IMR-90 (cell line): ENCODE data around the gene GAL3ST3. TPM values are rescaled to one million over a fixed set of nuclear protein-coding genes. Genes with fewer than 3 reads are reported as not detected.

ENCODE experiments used
- ATAC-seq: fragments of 200-7000 bp; cut with Tn5 transposase; 2 replicates; pipeline ENCODE4 v1.9.1; 2020; ENCODE audit warnings: low read depth, mild to moderate bottlenecking, moderate library complexity
- BruUV-seq: library from RNA; stranded (reverse); fragments of 400-500 nt; replicated peaks from 2 replicates; lab custom pipeline; 2021; lab: Mats Ljungman, UMichigan
- CTCF ChIA-PET: fragments of 300-600 bp; formaldehyde crosslinking; extraction: SDS; loops from one replicate; lab custom pipeline; 2021; ENCODE audit warnings: antibody characterized with exemption; lab: Yijun Ruan, JAX
- POLR2A ChIA-PET: fragments of 300-600 bp; sonication (Branson Sonifier 250); formaldehyde crosslinking; loops from one replicate; lab custom pipeline; 2022; ENCODE audit warnings: antibody characterized with exemption; ENCODE audit not compliant: unreplicated experiment; lab: Charles Lee
- DNase-seq: peaks from one replicate; pipeline ENCODE4 v3.0.0; 2013
- H2AFZ ChIP-seq: replicated peaks from 2 replicates; pipeline ENCODE3; 2013; ENCODE audit warnings: low read length, mild to moderate bottlenecking; ENCODE audit not compliant: poor library complexity
- H2AK5ac ChIP-seq: 2 replicates; pipeline ENCODE4 v1.6.1; 2013; ENCODE audit warnings: low read depth, low read length, inconsistent platforms
- H2AK9ac ChIP-seq: replicated peaks from 2 replicates; pipeline ENCODE3; 2013; ENCODE audit warnings: mild to moderate bottlenecking, low read depth, low read length, moderate library complexity; ENCODE audit not compliant: poor library complexity
- H2BK120ac ChIP-seq: 2 replicates; pipeline ENCODE4 v1.6.1; 2013; ENCODE audit warnings: low read depth, low read length, inconsistent platforms
- H2BK15ac ChIP-seq: 3 replicates; pipeline ENCODE4 v1.6.1; 2013; ENCODE audit warnings: low read depth, low read length, inconsistent platforms
- H2BK20ac ChIP-seq: 2 replicates; pipeline ENCODE4 v1.6.1; 2013; ENCODE audit warnings: low read depth, mild to moderate bottlenecking, inconsistent platforms, low read length, moderate library complexity
- H2BK5ac ChIP-seq: 2 replicates; pipeline ENCODE4 v1.6.1; 2013; ENCODE audit warnings: mild to moderate bottlenecking, low read depth, low read length, inconsistent platforms; ENCODE audit not compliant: poor library complexity, severe bottlenecking
- H3K14ac ChIP-seq: replicated peaks from 2 replicates; pipeline ENCODE4 v1.6.1; 2013; ENCODE audit warnings: low read depth, low read length, inconsistent platforms
- H3K18ac ChIP-seq: 2 replicates; pipeline ENCODE4 v1.6.1; 2013; ENCODE audit warnings: low read depth, low read length, control low read depth
- H3K23ac ChIP-seq: 2 replicates; pipeline ENCODE4 v1.6.1; 2013; ENCODE audit warnings: low read depth, low read length, inconsistent platforms
- H3K27ac ChIP-seq: 2 replicates; pipeline ENCODE4 v1.5.1; 2013; ENCODE audit warnings: mild to moderate bottlenecking, control low read depth, low read length; ENCODE audit not compliant: insufficient read depth
- H3K27me3 ChIP-seq: 2 replicates; pipeline ENCODE4 v1.6.1; 2013; ENCODE audit warnings: low read length; ENCODE audit not compliant: control insufficient read depth, insufficient read depth
- H3K36me3 ChIP-seq: 2 replicates; pipeline ENCODE4 v1.6.1; 2013; ENCODE audit warnings: low read length, mixed read lengths; ENCODE audit not compliant: control insufficient read depth, insufficient read depth
- H3K4ac ChIP-seq: 2 replicates; pipeline ENCODE4 v1.6.1; 2013; ENCODE audit warnings: low read depth, low read length, inconsistent platforms
- H3K4me1 ChIP-seq: 2 replicates; pipeline ENCODE4 v1.6.1; 2013; ENCODE audit warnings: low read length, mixed read lengths; ENCODE audit not compliant: control insufficient read depth, insufficient read depth
- H3K4me2 ChIP-seq: 2 replicates; pipeline ENCODE4 v1.6.1; 2013; ENCODE audit warnings: low read depth, mild to moderate bottlenecking, control low read depth, low read length, moderate library complexity
- H3K4me3 ChIP-seq: 2 replicates; pipeline ENCODE4 v1.5.1; 2013; ENCODE audit warnings: low read depth, mild to moderate bottlenecking, control low read depth, low read length, moderate library complexity; ENCODE audit not compliant: insufficient read depth
- H3K56ac ChIP-seq: 2 replicates; pipeline ENCODE4 v1.6.1; 2013; ENCODE audit warnings: low read length, inconsistent platforms; ENCODE audit not compliant: insufficient read depth; ENCODE audit errors: extremely low read depth
- H3K79me1 ChIP-seq, 2 experiments: 2 replicates each; pipeline ENCODE4 v1.6.1; 2013; ENCODE audit warnings: low read length in 2 of 2, inconsistent platforms in 1 of 2, low read depth in 1 of 2
- H3K9ac ChIP-seq: 2 replicates; pipeline ENCODE4 v1.6.1; 2013; ENCODE audit warnings: low read depth, low read length, control low read depth
- H3K9me1 ChIP-seq: 2 replicates; pipeline ENCODE4 v1.6.1; 2013; ENCODE audit warnings: low read length, inconsistent platforms; ENCODE audit not compliant: insufficient read depth
- H3K9me3 ChIP-seq: 2 replicates; pipeline ENCODE4 v1.6.1; 2013; ENCODE audit warnings: low read length; ENCODE audit not compliant: control insufficient read depth, insufficient read depth
- H4K20me1 ChIP-seq: 2 replicates; pipeline ENCODE4 v1.6.1; 2013; ENCODE audit warnings: low read length, inconsistent platforms; ENCODE audit not compliant: insufficient read depth
- H4K5ac ChIP-seq: 2 replicates; pipeline ENCODE4 v1.6.1; 2013; ENCODE audit warnings: mild to moderate bottlenecking, low read depth, low read length, control low read depth
- H4K8ac ChIP-seq, 2 experiments: 2 replicates each; pipeline ENCODE4 v1.6.1; 2013; ENCODE audit warnings: low read depth in 2 of 2, low read length in 2 of 2, control low read depth in 1 of 2, inconsistent platforms in 1 of 2
- H4K91ac ChIP-seq: 2 replicates; pipeline ENCODE4 v1.6.1; 2013; ENCODE audit warnings: low read depth, low read length, inconsistent platforms; ENCODE audit not compliant: insufficient read depth
- BHLHE40 ChIP-seq: fragments of 150-350 bp; IDR thresholded peaks from 2 replicates; pipeline ENCODE4 v1.6.1; 2016; ENCODE audit warnings: mild to moderate bottlenecking, low read depth, low read length
- CEBPB ChIP-seq: IDR thresholded peaks from 2 replicates; pipeline ENCODE4 v1.6.1; 2012; ENCODE audit warnings: low read depth, low read length, improper control_type of control experiment
- CHD1 ChIP-seq: IDR thresholded peaks from 2 replicates; pipeline ENCODE4 v1.6.1; 2012; ENCODE audit warnings: low read depth, low read length, improper control_type of control experiment
- CTCF ChIP-seq: conservative IDR thresholded peaks from 2 replicates; pipeline ENCODE4 v1.5.1; 2012; ENCODE audit warnings: mild to moderate bottlenecking, low read depth, low read length, improper control_type of control experiment
- ELK1 ChIP-seq: fragments of 150-350 bp; IDR thresholded peaks from 2 replicates; pipeline ENCODE4 v1.6.1; 2016; ENCODE audit warnings: low read depth, mild to moderate bottlenecking, low read length, moderate library complexity, borderline replicate concordance
- FOS ChIP-seq: fragments of 150-350 bp; IDR thresholded peaks from 2 replicates; pipeline ENCODE4 v1.6.1; 2016; ENCODE audit warnings: low read depth, low read length
- MAFK ChIP-seq: IDR thresholded peaks from 2 replicates; pipeline ENCODE4 v1.6.1; 2012; ENCODE audit warnings: low read depth, low read length, improper control_type of control experiment
- MAZ ChIP-seq: IDR thresholded peaks from 2 replicates; pipeline ENCODE4 v1.6.1; 2012; ENCODE audit warnings: low read depth, mild to moderate bottlenecking, low read length, improper control_type of control experiment, moderate library complexity, borderline replicate concordance
- MXI1 ChIP-seq: IDR thresholded peaks from 2 replicates; pipeline ENCODE4 v1.6.1; 2012; ENCODE audit warnings: low read depth, mild to moderate bottlenecking, low read length, moderate library complexity, borderline replicate concordance
- NFE2L2 ChIP-seq: fragments of 150-350 bp; IDR thresholded peaks from 2 replicates; pipeline ENCODE4 v1.6.1; 2016; ENCODE audit warnings: low read depth, mild to moderate bottlenecking, low read length
- POLR2A ChIP-seq: IDR thresholded peaks from 2 replicates; pipeline ENCODE4 v1.6.1; 2012; ENCODE audit warnings: mild to moderate bottlenecking, low read depth, low read length
- RAD21 ChIP-seq: IDR thresholded peaks from 2 replicates; pipeline ENCODE4 v1.6.1; 2012; ENCODE audit warnings: low read length, improper control_type of control experiment
- RCOR1 ChIP-seq: IDR thresholded peaks from 2 replicates; pipeline ENCODE4 v1.6.1; 2012; ENCODE audit warnings: mild to moderate bottlenecking, low read length, improper control_type of control experiment; ENCODE audit not compliant: insufficient replicate concordance
- RFX5 ChIP-seq: IDR thresholded peaks from 2 replicates; pipeline ENCODE4 v1.8.0; 2012; ENCODE audit warnings: low read depth, mild to moderate bottlenecking, low read length, moderate library complexity
- SMC3 ChIP-seq: fragments of 150-350 bp; IDR thresholded peaks from 2 replicates; pipeline ENCODE4 v1.6.1; 2016; ENCODE audit warnings: low read depth, mild to moderate bottlenecking, antibody characterized with exemption, low read length, moderate library complexity
- USF2 ChIP-seq: fragments of 150-350 bp; IDR thresholded peaks from 2 replicates; pipeline ENCODE4 v1.6.1; 2017; ENCODE audit warnings: mild to moderate bottlenecking, antibody characterized with exemption, low read length, low read depth
- WGBS, 2 experiments: methylation state at CpG; one replicate each; pipeline versions ENCODE4 v1.1.5 to v1.1.7; 2013; ENCODE audit warnings: missing lambda C conversion rate in 2 of 2; ENCODE audit not compliant: insufficient read length in 1 of 2; ENCODE audit errors: extremely low coverage in 2 of 2; 5-methylcytosine and 5-hydroxymethylcytosine counted together
- dilution Hi-C: fragments of 300-500 bp; cut with HindIII; formaldehyde crosslinking; loops from one replicate; pipeline ENCODE4 v1.14.3; 2018; ENCODE audit warnings: low sequenced_read_pairs; ENCODE audit not compliant: unreplicated experiment
- in situ Hi-C: fragments of 300-500 bp; cut with MboI; formaldehyde crosslinking; loops from 3 replicates; pipeline ENCODE4 v1.14.3; 2019; ENCODE audit warnings: low sequenced_read_pairs, inconsistent platforms, mixed read lengths
- intact Hi-C: fragments of 100-400 bp; cut with micrococcal nuclease; formaldehyde crosslinking; loops from 2 replicates; pipeline ENCODE4 v1.10.0; 2022
- polyA plus RNA-seq, 3 experiments: library from polyadenylated mRNA; depleted of rRNA; stranded (reverse); fragments of >200 nt; gene quantifications; 2 replicates each; pipeline ENCODE4 v1.2.3, GENCODE V29; 2012; ENCODE audit warnings: low replicate concordance in 1 of 3
- total RNA-seq: library from RNA; depleted of rRNA; stranded (reverse); fragments of >200 nt; gene quantifications from 2 replicates; pipeline ENCODE4 v1.2.3, GENCODE V29; 2012

GAL3ST3 gene
- total and polyA plus RNA-seq, 2 of the 4 experiments (the other 2 are of a cell fraction): 0.19 TPM; not detected in 1

- no peak overlapping the region for H4K91ac ChIP-seq
Measured at GRCh38 chr11:66077927-66078326, 29.0 kb upstream of the GAL3ST3 start.

More at GRCh38 chr11:66077927-66078326, 29.0 kb upstream of the GAL3ST3 start:
- Histone ChIP-seq H3K4ac (no peak overlapping the region), H2AK9ac (no peak overlapping the region), H2BK20ac (no peak overlapping the region), H3K27ac (no peak overlapping the region), H3K14ac (no peak overlapping the region), H3K36me3 (peaks cover 8% of the 10 kb centered on the region), H3K4me3 (no peak overlapping the region), H2AFZ (no peak overlapping the region), H3K27me3 (no peaks in the 10 kb centered on the region), H3K4me1 (peaks cover 16% of the 10 kb centered on the region), H2BK15ac (no peak overlapping the region), H3K9ac (no peak overlapping the region), H3K79me1 (peaks cover 21 to 75% of the 10 kb centered on the region in 2 experiments), H4K20me1 (peaks cover 58% of the 10 kb centered on the region), H2BK5ac (no peak overlapping the region), H3K18ac (no peak overlapping the region), H4K5ac (no peak overlapping the region), H2AK5ac (no peak overlapping the region), H3K4me2 (no peak overlapping the region), H3K23ac (no peak overlapping the region), H2BK120ac (no peak overlapping the region), H3K56ac (no peak overlapping the region), H3K9me1 (peaks cover 14% of the 10 kb centered on the region), H4K8ac (no peak overlapping the region), H3K9me3 (no peaks in the 10 kb centered on the region)
- TF ChIP-seq ELK1 (no peak), RFX5 (no peak), SMC3 (no peak), RAD21 (no peak), USF2 (no peak), NFE2L2 (no peak), CEBPB (no peak), MAZ (no peak), MXI1 (no peak), FOS (no peak), CTCF (no peak), BHLHE40 (no peak), MAFK (no peak), POLR2A (no peak), RCOR1 (no peak), CHD1 (no peak)
- BruUV-seq: no TSS peak
- dilution Hi-C loops: no loop called here
- WGBS, 2 experiments: no CpG with 5 or more reads among the region's 3 CpGs
- ChIA-PET POLR2A (no interaction called here), CTCF (no interaction called here)
- intact Hi-C loops: no loop called here
- in situ Hi-C loops: no loop called here
- no peak for DNase-seq
- ATAC-seq: no peak
